Frontal cortex (tissue), 4 donors: Measurements from ENCODE around the gene UPK3A. TPM values are rescaled to one million over a fixed set of nuclear protein-coding genes. Genes with fewer than 3 reads are reported as not detected.

Source experiments
- DNase-seq, 2 donors: peaks; one replicate each; pipeline ENCODE4 v3.0.0; 2012; ENCODE audit warnings: low spot score in 2 of 2
- FAIRE-seq: peaks from 2 replicates; lab custom pipeline; 2012; peaks lifted over from hg19 to GRCh38; lab: Jason Lieb, UNC
- total RNA-seq: library from RNA; depleted of rRNA; stranded (reverse); fragments of >200 nt; gene quantifications from one replicate; pipeline ENCODE4 v1.2.3, GENCODE V29; 2014
- donor health status: control.
- donor health status: control.
- donor health status: control.

The UPK3A gene
- not detected for total RNA-seq

- DNase-seq, result peak; percentile 43 to 64
- FAIRE-seq, result no peak
Measured at GRCh38 chr22:45284705-45285262, at the start of gene UPK3A. TSS of gene UPK3A (plus strand) at chr22:45284949. CDS start at chr22:45285014, 65 bp downstream.

DNA sequence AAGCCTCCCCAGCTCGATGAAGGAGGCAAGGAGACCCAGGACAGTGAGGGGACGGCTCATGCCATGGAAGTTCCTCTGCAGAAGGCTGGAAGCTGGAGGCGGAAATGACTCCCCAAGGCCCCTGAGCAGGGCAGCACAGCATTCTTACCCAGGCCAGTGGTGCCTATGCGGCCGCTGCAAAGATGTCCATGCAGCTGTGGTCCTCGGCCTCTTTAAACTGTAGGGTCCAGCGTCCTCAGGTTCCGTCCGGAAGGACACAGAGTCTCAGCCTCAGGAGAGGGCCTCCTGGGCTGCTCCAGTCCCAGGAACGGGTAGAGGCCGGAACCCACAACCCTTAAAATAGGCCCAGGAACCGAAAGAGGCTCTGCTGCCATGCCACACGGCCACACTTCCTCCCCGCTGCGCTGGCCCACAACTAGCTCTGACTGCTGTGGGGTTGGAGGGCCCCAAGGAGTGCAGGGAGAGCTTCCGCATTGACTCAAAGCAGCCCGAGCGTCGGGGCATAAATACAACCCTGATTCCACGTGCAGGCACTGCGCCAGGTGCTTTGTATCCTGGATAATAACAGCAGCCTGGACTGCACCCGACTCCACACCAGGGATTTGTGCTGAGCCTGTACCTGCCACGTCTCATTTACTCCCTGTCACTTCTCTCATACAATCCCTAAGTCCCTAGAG lies 49.5 kb upstream of the UPK3A start:
- no peak for DNase-seq
- FAIRE-seq, result no peak

DNA sequence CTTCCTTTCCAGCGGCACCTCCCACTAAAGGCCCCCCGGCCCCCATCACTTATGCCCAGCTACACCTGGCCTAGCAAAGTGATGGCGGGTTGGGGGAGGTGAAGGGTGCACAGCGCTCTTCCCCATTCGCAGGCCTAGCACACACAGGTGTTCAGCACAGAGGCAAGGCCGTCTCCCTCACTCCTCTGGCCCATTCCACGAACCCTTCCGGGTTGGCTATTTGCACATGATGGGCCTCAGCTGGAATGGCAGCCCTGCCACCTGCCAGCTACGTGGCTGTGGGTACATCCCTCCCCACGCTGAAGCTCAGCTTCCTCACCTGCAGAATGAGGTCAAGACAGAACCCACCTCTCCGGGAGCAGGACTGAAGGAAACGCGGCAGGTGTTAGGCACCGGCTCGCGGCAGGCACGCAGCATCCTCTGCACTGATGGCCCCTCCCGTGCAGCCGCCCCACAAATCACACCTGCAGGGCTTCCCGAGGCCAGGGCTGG lies 48.9 kb upstream of the UPK3A start:
- DNase-seq (no peak), FAIRE-seq (no peak)

DNA sequence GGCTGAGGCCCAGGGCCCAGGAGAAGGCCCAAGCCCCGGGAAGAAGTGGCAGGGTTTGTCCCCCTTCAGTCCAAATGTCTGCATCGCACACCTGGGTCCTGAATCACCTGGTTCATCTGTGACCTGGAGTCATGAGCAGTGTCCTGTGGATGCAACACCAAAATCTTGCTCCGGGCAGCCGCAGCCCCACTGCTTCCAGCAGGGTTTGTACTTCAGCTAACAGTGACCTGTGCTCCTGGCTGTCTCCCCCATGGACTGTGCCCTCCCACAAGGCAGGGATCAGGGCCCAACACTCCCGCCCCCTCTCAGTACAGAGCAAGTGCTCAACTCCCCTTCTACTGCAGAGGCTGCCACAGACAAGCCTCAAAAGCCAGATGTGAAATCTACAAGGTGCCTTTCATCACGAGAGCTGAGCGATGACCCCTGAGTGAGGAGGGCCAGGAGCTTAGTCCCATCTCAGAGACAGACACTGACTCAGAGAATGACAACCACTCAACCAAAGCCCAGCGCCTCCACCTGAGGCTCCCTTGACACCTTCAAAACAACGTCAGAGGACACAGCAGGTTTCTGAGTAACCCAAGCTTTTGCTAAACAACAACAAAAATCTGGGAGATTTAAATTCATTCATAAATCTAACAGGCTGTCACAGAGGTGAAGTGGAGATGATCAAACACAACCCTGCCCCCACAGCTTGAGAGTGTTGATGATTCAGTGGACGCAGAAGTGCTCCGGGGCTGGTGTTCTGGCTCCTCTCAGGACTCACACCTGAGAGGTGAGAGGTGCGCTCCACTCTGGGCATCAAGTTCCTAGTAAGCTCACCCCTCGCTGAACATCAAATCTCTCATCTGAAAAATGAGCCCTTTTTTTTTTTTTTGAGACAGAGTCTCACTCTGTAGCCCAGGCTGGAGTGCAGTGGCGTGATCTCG lies 47.4 kb upstream of the UPK3A start:
- FAIRE-seq (no peak), DNase-seq (no peak)

- FAIRE-seq, result no peak
- no peak for DNase-seq
Measured at GRCh38 chr22:45238076-45238956, 46.4 kb upstream of the UPK3A start.

GRCh38 chr22:45238957-45239680 lies 45.6 kb upstream of the UPK3A start:
- no peak for FAIRE-seq
- no peak for DNase-seq

- no peak for FAIRE-seq
- no peak for DNase-seq
Measured at GRCh38 chr22:45239681-45240051, 45.1 kb upstream of the UPK3A start.

GRCh38 chr22:45240104-45240809 lies 44.5 kb upstream of the UPK3A start:
- FAIRE-seq (no peak), DNase-seq (no peak)

- FAIRE-seq, result no peak
- peak; percentile 94 to 98 for DNase-seq
Measured at GRCh38 chr22:45240810-45241631, 43.7 kb upstream of the UPK3A start, which contains the start of gene KIAA0930. TSS of gene KIAA0930 (minus strand) at chr22:45240894. CDS start at chr22:45240703, 191 bp downstream.

DNA sequence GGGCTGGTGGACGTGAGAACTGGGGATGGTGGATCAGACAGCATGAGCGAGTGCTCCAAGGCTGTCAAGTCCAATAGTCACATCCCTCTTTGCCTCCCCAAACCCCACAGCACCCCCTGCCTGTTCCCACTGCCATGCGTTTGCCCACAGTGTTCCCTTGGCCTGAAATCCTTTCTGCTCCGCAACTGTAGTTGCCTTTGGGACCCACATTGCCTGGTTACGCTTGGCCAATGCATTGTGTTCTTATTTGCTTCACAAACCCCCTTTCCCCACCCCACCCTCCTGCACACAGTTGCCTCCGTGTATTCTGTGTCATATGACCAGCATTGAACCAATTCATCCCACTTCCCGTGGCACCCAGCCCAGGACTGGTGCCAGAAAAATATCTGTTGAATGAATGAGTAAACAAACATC lies 42.0 kb upstream of the UPK3A start:
- DNase-seq (peak in 1 of 2 donors; percentile 63), FAIRE-seq (no peak)

DNA sequence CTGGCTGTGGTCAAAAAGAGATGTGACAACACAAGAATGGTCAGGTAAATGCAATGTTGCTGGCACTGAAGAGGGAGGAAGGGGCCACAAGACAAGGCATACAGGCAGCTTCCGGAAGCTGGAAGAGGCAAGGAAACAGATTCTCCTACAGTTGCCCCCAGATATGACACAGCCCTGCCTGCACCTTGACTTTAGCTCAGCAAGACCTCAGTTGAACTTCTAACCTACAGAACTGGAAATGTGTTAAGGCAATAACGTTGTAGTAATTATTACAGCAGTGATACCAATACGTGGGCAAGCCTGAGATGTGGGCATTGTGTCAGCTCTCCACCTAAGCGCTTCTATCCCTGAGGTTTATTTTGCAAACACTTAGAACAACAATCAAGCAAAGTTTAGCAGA lies 39.8 kb upstream of the UPK3A start:
- DNase-seq (no peak), FAIRE-seq (no peak)

DNA sequence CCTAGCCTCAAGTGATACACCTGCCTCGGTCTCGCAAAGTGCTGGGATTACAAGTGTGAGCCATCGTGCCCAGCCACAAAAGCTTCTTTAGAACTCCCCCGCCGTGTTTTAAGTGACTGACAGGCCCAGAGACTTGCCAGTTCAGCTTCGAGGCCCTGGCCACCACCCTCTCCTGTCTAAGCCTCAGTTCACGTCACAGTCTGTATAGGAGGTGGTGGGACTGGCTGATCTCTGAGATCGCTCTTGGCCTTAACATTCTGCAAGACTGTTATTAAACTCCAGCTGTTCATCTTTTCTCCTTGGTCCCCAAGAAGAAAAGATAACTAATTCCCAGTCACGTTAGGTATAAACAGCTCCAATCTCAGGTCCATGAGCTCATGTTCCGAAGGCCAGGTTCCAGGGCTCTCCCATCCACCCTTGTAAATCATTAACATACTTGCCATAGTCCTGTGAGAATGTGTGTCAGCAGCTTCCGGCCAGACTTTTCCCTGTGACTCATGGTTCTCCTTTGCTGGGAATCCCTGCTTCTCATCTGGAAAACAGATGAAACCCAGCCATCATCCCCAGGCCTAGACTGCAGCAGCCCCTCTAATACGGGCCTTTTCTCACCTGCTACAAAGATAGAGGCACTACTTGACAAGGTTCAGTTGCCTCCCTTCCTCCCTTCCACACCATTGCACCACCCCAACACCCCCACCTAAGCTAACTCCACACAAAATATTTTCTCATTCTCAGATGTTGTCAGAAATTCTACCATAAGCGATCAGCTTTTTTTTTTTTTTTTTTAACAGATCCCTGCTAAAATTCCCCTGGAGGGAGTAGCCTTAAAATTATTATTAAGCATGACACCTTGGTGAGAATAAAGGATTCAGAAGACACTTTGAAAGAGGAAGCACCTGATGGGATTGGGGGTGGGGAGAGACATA lies 38.4 kb upstream of the UPK3A start:
- DNase-seq (no peak), FAIRE-seq (no peak)

DNA sequence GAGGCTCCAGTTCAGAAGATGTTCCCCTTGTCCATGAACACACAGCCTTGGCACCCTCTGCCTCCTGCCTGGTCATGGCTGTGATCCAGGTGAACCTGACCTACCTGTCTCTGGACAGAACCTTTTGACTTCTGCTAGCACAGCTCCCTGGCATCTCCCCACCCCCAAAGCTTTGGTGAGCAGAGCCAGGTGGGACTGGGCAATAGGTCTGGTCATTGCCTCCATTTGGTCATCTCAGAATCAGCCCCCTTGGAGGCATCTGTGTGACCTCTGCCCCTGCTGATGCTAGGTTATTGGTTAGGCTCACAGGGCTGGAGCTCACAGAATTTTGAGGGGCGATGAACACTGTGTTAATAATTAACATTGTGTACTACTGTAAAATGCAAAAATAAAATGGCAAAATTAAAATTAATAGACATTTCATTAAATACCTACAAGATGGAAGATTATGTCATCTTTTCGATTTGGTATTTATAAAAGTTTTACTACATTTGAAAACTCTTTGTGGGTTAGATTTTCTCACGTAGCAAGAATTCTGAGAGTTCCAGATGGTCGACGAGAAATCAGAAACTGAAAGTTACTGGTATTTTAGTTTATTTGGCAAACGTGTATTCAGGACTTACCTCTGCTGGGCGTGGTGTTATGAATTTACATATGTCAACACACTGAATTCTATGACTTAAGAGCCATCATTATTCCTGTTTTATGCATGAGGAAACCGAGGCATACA lies 35.8 kb upstream of the UPK3A start:
- FAIRE-seq (no peak), DNase-seq (no peak)

- DNase-seq (no peak), FAIRE-seq (no peak)
Measured at GRCh38 chr22:45251825-45252224, 32.9 kb upstream of the UPK3A start.

DNA sequence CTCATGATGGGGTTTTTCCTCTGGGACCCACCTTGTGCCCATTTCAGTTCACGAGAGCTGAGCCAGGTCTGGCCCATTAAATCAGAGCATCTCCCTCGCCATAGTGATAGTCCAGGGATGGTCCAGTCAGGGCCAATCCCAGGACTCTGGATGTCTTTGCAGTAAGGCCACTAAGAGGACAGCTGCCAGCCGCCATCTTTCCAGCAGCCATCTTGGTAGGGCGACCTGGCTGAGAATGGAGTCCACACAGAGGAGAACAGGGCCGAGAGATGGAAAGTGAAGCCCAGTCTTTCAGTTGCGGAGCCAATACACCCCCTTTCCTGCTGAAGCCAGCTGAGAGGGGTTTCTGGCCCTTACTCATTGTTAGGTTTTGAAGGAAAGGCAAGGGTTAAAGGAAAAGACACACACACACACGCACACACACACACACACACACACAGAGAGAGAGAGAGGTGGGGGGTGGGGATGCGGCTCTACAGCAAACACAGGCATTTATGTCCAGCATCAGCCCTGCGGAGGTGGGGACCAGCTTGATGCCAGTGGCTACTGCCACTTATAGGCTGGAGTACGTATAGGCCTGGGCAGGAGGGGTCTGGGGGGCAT lies 31.6 kb upstream of the UPK3A start:
- FAIRE-seq (no peak), DNase-seq (no peak)
